Measurements from ENCODE around the gene ABCE1.

ABCE1 gene

DNA sequence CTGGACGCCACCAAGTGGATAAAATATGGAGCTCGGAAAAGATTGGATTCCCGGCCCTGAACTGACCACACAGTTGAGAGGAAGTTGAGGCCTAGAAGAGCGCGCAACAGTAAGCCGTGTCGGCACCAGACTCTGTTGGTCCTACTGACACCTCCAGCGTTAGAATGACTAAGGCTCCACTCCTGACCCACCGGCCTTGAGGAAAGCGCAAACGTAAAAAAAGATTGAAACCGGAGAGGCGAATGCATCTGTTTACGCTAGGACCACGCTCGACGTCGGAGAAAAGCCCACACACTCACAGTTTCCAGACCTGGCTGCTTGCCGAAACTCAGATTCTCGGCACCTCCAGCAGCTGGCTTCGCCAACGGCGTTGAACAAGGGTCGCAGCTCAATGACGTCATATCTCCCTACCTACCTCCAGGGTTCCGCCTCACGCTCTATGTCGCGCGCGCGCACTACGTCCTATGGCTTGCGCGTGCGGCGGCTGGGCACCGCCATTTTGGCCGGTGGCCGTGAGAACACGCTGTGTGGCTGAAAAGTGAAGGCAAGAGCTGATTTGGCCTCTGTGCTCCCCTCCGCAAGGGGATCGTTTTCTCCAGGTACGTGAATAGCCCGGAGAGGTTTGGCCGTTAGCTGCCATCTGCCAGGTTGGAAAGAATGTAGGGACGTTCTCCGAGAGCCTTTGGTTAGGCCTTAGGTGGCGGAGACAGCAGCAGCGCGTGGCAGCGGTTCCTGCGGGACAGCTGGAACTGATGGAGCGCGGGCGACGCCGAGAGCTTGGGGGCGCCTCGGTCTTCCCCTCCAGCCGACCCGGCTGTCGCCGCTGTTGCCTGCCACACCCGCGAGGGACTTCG is at the start of gene ABCE1, which contains the start of gene ANAPC10:
Gene ABCE1 (plus strand): TSS at position 491 of the 854 bp plus-strand sequence. CDS start 6,102 bp downstream, outside the sequence.
Gene ANAPC10 (minus strand): TSS at position 376 of the 854 bp plus-strand sequence. CDS start 2,097 bp downstream, outside the sequence.
- peak within 1 kb of the TSS; percentile 65 for H3K4me3 ChIP-seq (ENCODE audit: low read depth, low read length)
- DNase-seq (ENCODE audit: low read depth), result peak; percentile 96
- TF ChIP-seq CTCF (IDR thresholded peaks at IDR 0.05; ENCODE audit: low read depth, low read length, missing control alignments), result no peak

- H3K4me3 ChIP-seq (ENCODE audit: low read depth, low read length), result no peak overlapping the region
- DNase-seq (ENCODE audit: low read depth), result no peak
- TF ChIP-seq CTCF (IDR thresholded peaks at IDR 0.05; ENCODE audit: low read depth, low read length, missing control alignments), result no peak
These were observed 49.3 kb upstream of the ABCE1 start for GRCh38 chr4:145048817-145049216.

DNA sequence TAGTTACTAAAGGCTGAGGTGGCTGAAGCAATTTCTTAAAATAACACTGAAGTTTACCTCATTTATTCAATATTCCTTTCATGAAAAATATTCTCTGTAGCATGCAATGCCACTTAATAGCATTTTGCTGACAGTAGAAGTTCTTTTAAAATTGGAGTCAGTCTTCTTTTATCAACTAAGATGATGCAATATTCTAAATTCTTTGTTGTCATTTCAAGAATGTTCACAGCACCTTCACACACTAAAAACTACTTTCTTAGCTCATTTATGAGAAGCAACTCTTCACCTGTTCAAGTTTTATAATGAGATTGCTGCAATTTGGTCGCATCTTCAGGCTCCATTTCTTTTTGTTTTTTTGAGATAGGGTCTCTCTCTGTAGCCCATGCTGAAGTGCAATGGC is 48.9 kb upstream of the ABCE1 start:
- no peak overlapping the region for H3K4me3 ChIP-seq (ENCODE audit: low read depth, low read length)
- TF ChIP-seq CTCF (IDR thresholded peaks at IDR 0.05; ENCODE audit: low read depth, low read length, missing control alignments), result no peak
- DNase-seq (ENCODE audit: low read depth), result no peak

GRCh38 chr4:145055533-145056257 is 42.4 kb upstream of the ABCE1 start:
- TF ChIP-seq CTCF (IDR thresholded peaks at IDR 0.05; ENCODE audit: low read depth, low read length, missing control alignments), result no peak
- no peak for DNase-seq (ENCODE audit: low read depth)
- H3K4me3 ChIP-seq (ENCODE audit: low read depth, low read length), result no peak overlapping the region

- H3K4me3 ChIP-seq (ENCODE audit: low read depth, low read length), result no peak overlapping the region
- no peak for DNase-seq (ENCODE audit: low read depth)
- TF ChIP-seq CTCF (IDR thresholded peaks at IDR 0.05; ENCODE audit: low read depth, low read length, missing control alignments), result no peak
These were observed 41.6 kb upstream of the ABCE1 start for GRCh38 chr4:145056325-145057130.

- H3K4me3 ChIP-seq (ENCODE audit: low read depth, low read length), result no peak overlapping the region
- no peak for DNase-seq (ENCODE audit: low read depth)
- TF ChIP-seq CTCF (IDR thresholded peaks at IDR 0.05; ENCODE audit: low read depth, low read length, missing control alignments), result no peak
These were observed 39.9 kb upstream of the ABCE1 start for GRCh38 chr4:145058256-145058655.

Measured in GM12864 (cell line).